ENCODE data around the gene CENPVL2. TPM values are rescaled to one million over a fixed set of nuclear protein-coding genes. Genes with fewer than 3 reads are reported as not detected.
"Not testable (repeated sequence)": the region's sequence is repeated elsewhere in the genome, so short reads cannot be mapped to it uniquely, and the experiment has no call there.

Gene CENPVL2
- not detected for total RNA-seq (ENCODE audit: unreplicated experiment)
- long read RNA-seq, partial matches to known transcripts = 0 of 1 reads
- long read RNA-seq, other reads (novel, unspliced or antisense) = 1 of 1 reads

GRCh38 chrX:51682720-51683062 lies at the start of gene CENPVL2:
Gene CENPVL2, minus strand, starts transcription at chrX:51682831. Its CDS starts 0 bp downstream, at chrX:51682831.
- H3K27me3 Mint-ChIP-seq (ENCODE audit: unreplicated experiment); DNase-seq (ENCODE audit: low spot score); H3K4me3 Mint-ChIP-seq (ENCODE audit: unreplicated experiment); H3K9me3 Mint-ChIP-seq (ENCODE audit: unreplicated experiment); H3K27ac Mint-ChIP-seq (ENCODE audit: unreplicated experiment); H3K36me3 Mint-ChIP-seq (ENCODE audit: low read depth, unreplicated experiment); H3K4me1 Mint-ChIP-seq (ENCODE audit: unreplicated experiment): not testable (repeated sequence)

- H3K4me1 Mint-ChIP-seq (ENCODE audit: unreplicated experiment) = no peaks in the 10 kb centered on the region
- no peak for DNase-seq (ENCODE audit: low spot score)
- H3K36me3 Mint-ChIP-seq (ENCODE audit: low read depth, unreplicated experiment) = no peaks in the 10 kb centered on the region
- H3K27me3 Mint-ChIP-seq (ENCODE audit: unreplicated experiment) = no peaks in the 10 kb centered on the region
- H3K27ac Mint-ChIP-seq (ENCODE audit: unreplicated experiment) = no peak overlapping the region
- H3K4me3 Mint-ChIP-seq (ENCODE audit: unreplicated experiment) = no peak overlapping the region
- no peaks in the 10 kb centered on the region for H3K9me3 Mint-ChIP-seq (ENCODE audit: unreplicated experiment)
- TF ChIP-seq CTCF (IDR thresholded peaks at IDR 0.05; ENCODE audit: unreplicated experiment) = no peak
These were observed 45.6 kb upstream of the CENPVL2 start for GRCh38 chrX:51728202-51728601.

GRCh38 chrX:51712943-51713647 lies 30.5 kb upstream of the CENPVL2 start:
- H3K4me3 Mint-ChIP-seq (ENCODE audit: unreplicated experiment); H3K27ac Mint-ChIP-seq (ENCODE audit: unreplicated experiment); H3K36me3 Mint-ChIP-seq (ENCODE audit: low read depth, unreplicated experiment): not testable (repeated sequence)

GRCh38 chrX:51710277-51711164 lies 27.9 kb upstream of the CENPVL2 start, which contains the start of gene CENPVL1:
Gene CENPVL1, plus strand, starts transcription at chrX:51710512. Its CDS starts 0 bp downstream, at chrX:51710512.
- not testable (repeated sequence) for H3K27me3 Mint-ChIP-seq (ENCODE audit: unreplicated experiment); H3K36me3 Mint-ChIP-seq (ENCODE audit: low read depth, unreplicated experiment); H3K9me3 Mint-ChIP-seq (ENCODE audit: unreplicated experiment); H3K27ac Mint-ChIP-seq (ENCODE audit: unreplicated experiment); H3K4me1 Mint-ChIP-seq (ENCODE audit: unreplicated experiment); H3K4me3 Mint-ChIP-seq (ENCODE audit: unreplicated experiment); DNase-seq (ENCODE audit: low spot score)

More at GRCh38 chrX:51712943-51713647, 30.5 kb upstream of the CENPVL2 start:
- not testable (repeated sequence) for H3K4me1 Mint-ChIP-seq (ENCODE audit: unreplicated experiment); DNase-seq (ENCODE audit: low spot score); H3K9me3 Mint-ChIP-seq (ENCODE audit: unreplicated experiment); H3K27me3 Mint-ChIP-seq (ENCODE audit: unreplicated experiment)

GRCh38 chrX:51697397-51697796 lies 14.8 kb upstream of the CENPVL2 start:
- Mint-ChIP-seq H3K4me1 (ENCODE audit: unreplicated experiment) (no peaks in the 10 kb centered on the region), H3K4me3 (ENCODE audit: unreplicated experiment) (no peak overlapping the region), H3K36me3 (ENCODE audit: low read depth, unreplicated experiment) (no peaks in the 10 kb centered on the region), H3K9me3 (ENCODE audit: unreplicated experiment) (no peaks in the 10 kb centered on the region), H3K27me3 (ENCODE audit: unreplicated experiment) (no peaks in the 10 kb centered on the region), H3K27ac (ENCODE audit: unreplicated experiment) (no peak overlapping the region)
- DNase-seq (ENCODE audit: low spot score) = no peak
- TF ChIP-seq CTCF (IDR thresholded peaks at IDR 0.05; ENCODE audit: unreplicated experiment) = no peak

- DNase-seq (ENCODE audit: low spot score) = no peak
- TF ChIP-seq CTCF (IDR thresholded peaks at IDR 0.05; ENCODE audit: unreplicated experiment) = no peak
- H3K27me3 Mint-ChIP-seq (ENCODE audit: unreplicated experiment) = no peaks in the 10 kb centered on the region
- no peaks in the 10 kb centered on the region for H3K36me3 Mint-ChIP-seq (ENCODE audit: low read depth, unreplicated experiment)
- H3K9me3 Mint-ChIP-seq (ENCODE audit: unreplicated experiment) = no peaks in the 10 kb centered on the region
- no peak overlapping the region for H3K4me3 Mint-ChIP-seq (ENCODE audit: unreplicated experiment)
- H3K27ac Mint-ChIP-seq (ENCODE audit: unreplicated experiment) = no peak overlapping the region
- H3K4me1 Mint-ChIP-seq (ENCODE audit: unreplicated experiment) = no peaks in the 10 kb centered on the region
These were observed 11.6 kb upstream of the CENPVL2 start for GRCh38 chrX:51694254-51694653.

GRCh38 chrX:51681808-51682719 lies 567 bp downstream of the CENPVL2 start:
- H3K9me3 Mint-ChIP-seq (ENCODE audit: unreplicated experiment); DNase-seq (ENCODE audit: low spot score); H3K27ac Mint-ChIP-seq (ENCODE audit: unreplicated experiment); H3K27me3 Mint-ChIP-seq (ENCODE audit: unreplicated experiment); H3K4me1 Mint-ChIP-seq (ENCODE audit: unreplicated experiment); H3K4me3 Mint-ChIP-seq (ENCODE audit: unreplicated experiment); H3K36me3 Mint-ChIP-seq (ENCODE audit: low read depth, unreplicated experiment): not testable (repeated sequence)

GRCh38 chrX:51679689-51680433 lies 2.8 kb downstream of the CENPVL2 start:
- H3K27ac Mint-ChIP-seq (ENCODE audit: unreplicated experiment); DNase-seq (ENCODE audit: low spot score); H3K4me3 Mint-ChIP-seq (ENCODE audit: unreplicated experiment); H3K36me3 Mint-ChIP-seq (ENCODE audit: low read depth, unreplicated experiment); H3K9me3 Mint-ChIP-seq (ENCODE audit: unreplicated experiment); H3K4me1 Mint-ChIP-seq (ENCODE audit: unreplicated experiment); H3K27me3 Mint-ChIP-seq (ENCODE audit: unreplicated experiment): not testable (repeated sequence)
